ENCODE measurements around the gene CPN2.

CPN2 gene, protein sequence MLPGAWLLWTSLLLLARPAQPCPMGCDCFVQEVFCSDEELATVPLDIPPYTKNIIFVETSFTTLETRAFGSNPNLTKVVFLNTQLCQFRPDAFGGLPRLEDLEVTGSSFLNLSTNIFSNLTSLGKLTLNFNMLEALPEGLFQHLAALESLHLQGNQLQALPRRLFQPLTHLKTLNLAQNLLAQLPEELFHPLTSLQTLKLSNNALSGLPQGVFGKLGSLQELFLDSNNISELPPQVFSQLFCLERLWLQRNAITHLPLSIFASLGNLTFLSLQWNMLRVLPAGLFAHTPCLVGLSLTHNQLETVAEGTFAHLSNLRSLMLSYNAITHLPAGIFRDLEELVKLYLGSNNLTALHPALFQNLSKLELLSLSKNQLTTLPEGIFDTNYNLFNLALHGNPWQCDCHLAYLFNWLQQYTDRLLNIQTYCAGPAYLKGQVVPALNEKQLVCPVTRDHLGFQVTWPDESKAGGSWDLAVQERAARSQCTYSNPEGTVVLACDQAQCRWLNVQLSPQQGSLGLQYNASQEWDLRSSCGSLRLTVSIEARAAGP

DNA sequence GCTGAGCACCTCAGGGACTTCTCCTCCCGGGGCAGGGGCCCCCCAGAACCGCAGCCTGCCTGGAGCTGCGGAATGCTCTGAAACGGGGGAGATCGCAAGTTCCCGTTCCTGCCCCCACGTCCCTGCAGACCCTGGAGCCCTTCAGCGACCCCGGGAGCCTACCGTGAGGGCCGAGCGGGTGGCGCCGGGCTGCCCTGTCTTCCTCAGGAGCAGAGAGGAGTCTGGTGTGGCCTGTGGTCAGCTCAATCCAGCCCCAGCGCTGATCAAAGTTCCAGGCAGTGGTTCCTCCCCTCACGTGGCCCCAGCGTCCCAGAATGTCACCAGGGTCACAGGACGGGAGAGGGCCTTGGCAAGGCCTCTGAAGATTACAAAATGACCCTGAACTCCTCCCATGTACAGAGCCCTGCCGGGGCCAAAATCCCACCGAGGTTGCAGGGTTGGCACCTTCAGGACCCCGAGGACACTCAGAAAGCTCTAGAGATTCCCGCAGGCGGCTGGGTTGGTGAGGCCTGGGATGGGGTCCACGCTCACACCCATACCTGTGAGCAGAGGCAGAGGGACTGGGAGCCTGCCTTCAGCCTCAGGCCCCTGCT lies at the start of gene CPN2:
Gene CPN2, minus strand, starts transcription at position 249 of the 593 bp plus-strand sequence. CDS start 8,626 bp downstream, outside the sequence.
- no peak for DNase-seq (ENCODE audit: low read depth in 2 of 2)

DNA sequence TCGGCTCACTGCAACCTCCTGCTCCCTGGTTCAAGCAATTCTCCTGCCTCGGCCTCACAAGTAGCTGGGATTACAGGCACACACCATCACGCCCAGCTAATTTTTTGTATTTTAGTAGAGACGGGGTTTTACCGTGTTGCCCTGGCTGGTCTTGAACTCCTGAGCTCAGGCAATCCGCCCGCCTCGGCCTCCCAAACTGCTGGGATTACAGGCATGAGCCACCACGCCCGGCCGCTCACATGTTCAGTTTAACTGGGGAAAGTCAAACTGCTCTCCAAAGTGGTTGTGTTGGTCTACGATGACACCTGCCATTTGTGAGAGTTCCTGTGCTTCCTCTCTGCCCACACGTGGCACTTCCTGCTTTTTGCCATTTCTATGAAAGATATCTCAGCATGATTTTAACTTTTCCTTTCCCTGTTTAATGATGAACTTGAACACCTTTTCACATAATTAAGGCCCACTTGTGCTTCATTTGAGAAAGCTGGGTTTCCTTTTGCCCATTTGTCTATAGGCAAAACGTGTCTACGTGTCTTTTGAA lies 48.8 kb upstream of the CPN2 start:
- no peak for DNase-seq (ENCODE audit: low read depth in 2 of 2)

DNA sequence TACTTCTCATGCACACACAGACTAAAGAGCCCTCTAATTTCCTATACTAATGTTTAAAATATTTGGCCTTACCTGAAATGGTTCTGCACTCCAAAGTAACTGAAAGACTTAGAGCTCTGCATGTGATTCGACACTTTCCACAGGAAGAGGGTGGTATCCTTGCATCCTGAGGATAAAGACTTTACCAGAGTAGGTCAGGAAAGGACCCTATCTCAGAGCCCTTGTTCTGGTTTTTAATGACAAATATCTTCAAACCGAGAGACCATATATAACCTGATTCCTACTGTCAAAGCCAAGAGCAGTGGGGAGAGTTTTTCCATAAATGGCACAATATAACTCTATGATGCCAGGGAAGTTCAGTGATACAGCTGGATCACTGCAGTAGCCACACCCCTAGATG lies 48.0 kb upstream of the CPN2 start, which contains the start of gene GP5:
Gene GP5, minus strand, starts transcription at position 101 of the 400 bp plus-strand sequence. CDS start 984 bp downstream, outside the sequence.
- DNase-seq (ENCODE audit: low read depth in 2 of 2): no peak

DNA sequence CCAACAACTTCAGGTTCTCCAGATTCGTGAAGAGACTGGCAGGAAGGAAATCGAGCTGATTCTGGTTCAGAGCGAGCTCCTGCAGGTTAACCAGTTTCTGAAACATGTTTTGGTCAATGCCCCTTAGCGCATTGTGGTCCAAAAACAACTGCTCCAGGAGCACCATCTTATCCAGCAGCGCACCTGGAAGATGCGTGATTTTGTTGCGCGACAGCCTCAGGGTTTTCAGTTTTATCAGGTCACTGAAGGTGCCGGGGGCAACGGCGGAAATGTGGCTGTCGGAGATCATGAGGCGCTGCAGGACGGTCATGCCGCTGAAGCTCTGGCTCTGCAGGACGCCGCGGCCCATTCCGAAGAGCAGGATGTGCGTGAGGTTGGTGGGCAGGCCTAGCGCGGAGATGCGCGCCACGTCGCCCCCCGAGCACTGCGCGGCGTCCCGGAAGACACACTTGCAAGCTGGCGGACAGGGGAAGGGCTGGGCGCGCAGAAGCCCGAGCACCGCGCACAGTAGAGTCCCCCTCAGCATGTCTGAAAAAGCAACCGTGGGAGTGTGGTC lies 46.7 kb upstream of the CPN2 start:
- peak in 1 of 2 donors; percentile 28 for DNase-seq (ENCODE audit: low read depth in 2 of 2)

DNA sequence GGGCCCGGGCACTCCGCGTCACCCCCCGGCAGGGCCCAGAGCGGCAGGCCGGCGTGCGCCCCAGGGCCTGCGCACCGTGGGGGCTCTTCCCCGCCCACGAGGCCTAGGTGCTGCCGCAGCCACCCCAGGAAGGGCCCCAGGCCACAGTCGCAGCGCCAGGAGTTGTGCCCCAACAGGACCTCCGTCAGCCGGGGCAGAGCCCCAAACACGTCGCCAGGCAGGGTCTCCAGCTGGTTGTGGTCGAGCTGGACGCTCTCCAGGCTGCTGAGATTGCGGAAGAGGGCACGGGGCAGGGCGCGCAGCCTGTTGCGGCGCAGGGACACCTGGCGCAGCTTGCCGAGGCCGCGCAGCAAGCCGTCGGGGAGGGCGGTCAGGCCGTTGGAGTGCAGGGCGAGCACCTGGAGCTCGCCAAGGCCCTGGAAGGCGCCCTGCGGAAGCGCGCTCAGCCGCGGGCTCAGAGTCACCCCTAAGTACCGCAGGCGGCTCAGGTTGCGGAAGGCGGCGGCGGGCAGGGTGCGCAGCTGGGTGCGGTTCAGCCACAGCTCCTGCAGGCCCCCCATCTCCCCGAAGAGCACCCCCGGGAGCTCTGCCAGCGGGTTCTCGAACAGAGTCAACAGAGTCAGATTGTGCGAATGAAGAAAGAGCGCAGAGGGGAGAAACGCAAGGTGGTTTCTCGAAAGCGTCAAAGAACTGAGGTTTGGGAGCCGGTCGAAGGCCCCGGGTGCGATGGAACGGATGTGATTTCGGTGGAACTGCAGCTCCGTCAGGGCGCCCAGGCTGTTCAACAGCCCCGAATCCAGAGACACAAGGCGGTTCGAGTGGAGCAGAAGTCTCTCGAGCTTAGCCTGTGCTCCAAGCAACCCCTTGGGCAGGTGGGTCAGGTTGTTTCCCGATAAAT lies 46.0 kb upstream of the CPN2 start:
- DNase-seq (ENCODE audit: low read depth in 2 of 2): peak in 1 of 2 donors; percentile 20

DNA sequence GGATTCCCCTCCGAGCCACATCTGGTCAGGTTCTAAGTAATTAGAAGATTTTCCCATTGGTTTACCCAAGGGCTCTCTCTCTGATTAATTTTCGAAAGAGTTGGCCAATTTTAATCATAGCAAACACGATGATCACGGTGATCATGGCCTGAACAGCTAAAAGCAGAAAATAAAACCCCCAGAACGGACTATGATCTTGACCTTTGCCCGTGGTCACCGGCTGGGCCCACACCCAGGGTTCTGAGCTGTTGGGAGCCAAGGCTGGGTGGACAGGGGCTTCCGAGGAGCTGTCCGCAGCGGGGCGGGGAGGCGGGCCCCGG lies 45.4 kb upstream of the CPN2 start:
- DNase-seq (ENCODE audit: low read depth in 2 of 2): no peak

DNA sequence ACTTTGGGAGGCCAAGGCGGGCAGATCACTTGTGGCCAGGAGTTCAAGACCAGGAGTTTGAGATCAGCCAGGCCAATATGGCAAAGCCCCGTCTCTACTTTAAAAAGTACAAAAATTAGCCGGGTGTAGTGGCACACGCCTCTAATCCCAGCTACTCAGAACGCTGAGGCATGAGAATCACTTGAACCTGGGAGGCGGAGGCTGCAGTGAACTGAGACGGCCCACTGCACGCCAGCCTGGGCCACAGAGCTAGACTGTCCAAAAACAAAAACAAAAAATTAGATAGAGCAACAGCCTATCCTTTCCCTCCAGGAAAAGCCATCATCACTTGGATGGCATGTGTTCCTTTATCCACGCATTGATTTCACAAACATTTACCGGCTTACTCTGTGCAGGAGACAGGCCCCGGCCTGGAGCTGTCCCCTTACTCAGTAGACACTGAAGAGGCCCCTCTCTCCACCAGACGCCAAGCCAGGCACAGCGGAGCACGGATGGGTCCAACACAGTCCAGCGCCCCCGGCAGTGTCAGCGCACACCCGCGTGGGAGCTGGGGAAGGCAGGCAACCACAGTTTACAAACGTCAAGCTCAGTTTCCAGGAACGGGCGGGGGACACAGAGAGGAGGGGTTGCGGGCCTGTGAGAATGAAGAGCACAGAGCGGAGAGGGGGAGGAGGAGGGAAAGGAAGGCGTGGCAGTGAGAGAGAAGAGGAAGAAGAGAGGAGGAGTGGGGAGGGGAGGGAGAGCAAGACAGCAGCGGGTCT lies 44.8 kb upstream of the CPN2 start:
- DNase-seq (ENCODE audit: low read depth in 2 of 2): peak; percentile 30 to 40

DNA sequence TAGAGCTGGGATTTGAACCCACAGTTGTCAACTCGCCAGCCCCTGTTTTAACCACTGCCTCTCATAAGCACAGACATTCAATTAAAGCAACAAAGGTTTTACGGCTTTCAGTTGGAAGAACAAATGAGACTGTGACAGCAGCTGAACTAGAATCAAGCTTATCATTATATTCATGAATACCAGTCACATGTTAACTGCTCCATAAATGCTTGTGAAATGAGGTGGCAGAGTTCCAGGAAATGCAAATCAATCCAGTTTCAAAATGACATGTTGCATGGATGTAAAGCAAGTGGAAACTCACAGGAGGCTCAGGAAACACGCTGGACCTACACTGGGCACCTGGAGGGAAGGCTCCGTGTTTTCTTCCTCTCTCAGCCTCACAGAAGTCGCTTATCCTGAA lies 44.1 kb upstream of the CPN2 start:
- no peak for DNase-seq (ENCODE audit: low read depth in 2 of 2)

DNA sequence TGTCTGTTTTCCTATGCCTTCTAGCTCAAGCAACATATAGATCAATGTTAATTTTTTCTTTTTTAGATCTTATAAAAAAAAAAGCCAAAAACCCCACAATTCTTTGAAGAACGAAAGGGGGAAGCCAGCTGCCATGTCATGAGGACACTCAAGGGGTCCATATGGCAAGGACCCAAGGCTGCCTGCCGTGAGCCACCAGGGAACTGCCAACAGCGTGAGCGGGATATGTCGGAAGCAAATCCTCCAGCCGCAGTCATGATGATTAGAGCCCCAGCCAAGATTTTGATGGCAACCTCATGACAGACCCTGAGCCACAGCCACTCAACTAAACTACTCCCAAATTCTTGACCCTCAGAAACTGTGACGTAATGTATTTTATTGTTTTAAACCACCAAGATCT lies 41.4 kb upstream of the CPN2 start:
- no peak for DNase-seq (ENCODE audit: low read depth in 2 of 2)

DNA sequence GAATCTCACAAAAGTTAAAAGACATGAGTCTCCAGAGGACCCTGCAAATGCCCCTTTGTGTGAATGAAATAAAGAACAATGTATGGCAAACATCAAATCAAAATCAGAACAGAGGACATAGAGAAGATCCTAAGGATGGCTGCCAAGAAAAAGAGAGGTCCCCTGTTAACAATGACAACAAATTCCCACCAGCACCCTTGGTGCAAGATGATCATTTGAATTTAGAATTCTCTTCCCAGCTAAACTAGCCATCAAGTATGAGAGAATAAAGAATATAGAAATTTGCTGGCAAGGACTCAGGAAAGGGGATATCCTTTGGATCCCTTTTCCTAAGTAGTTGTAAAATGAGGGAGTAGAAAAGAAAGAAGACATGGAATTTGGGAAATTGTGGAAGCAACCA lies 39.7 kb upstream of the CPN2 start:
- no peak for DNase-seq (ENCODE audit: low read depth in 2 of 2)

DNA sequence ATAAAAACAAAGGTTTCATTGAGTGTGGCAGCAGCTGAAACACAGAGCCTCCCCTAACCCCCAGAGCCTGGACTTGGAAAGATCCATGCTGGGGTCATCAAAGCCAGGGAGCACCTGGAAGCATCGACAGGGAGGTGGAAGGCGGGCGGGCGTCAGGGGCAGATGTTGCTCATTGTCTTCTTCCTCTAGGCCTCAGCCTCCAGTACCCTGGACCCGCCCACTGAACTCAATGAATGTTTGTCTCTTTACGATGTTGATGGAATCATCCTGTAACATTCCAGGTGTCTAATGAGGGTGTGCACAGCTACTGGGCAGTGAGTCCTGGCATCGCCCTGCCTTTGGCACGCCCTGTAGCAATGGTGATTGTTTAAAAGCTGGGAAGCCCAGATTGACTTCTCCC lies 38.1 kb upstream of the CPN2 start:
- no peak for DNase-seq (ENCODE audit: low read depth in 2 of 2)

DNA sequence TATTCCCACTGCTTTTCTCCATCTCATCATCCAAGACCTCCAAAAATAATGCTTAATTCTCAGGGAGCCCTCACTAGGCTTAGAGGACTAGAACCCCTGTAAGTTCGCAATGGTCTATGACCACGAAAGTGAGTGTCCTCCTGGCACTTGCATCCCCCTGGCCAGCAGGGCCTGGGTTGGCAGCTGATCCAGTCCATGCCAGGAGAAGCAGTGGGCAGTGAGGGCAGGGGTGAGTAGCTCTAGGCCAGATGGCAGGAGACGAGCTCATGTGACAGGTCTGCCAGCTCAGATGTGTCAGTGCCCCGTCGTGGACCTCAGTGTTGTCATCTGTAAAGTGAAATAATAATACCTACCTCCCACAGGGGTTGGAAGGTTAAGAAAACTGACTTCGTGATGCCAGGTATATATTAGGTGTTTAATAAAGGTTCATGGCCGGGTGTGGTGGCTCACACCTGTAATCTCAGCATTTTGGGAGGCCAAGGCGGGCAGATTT lies 36.8 kb upstream of the CPN2 start:
- DNase-seq (ENCODE audit: low read depth in 2 of 2): no peak

DNA sequence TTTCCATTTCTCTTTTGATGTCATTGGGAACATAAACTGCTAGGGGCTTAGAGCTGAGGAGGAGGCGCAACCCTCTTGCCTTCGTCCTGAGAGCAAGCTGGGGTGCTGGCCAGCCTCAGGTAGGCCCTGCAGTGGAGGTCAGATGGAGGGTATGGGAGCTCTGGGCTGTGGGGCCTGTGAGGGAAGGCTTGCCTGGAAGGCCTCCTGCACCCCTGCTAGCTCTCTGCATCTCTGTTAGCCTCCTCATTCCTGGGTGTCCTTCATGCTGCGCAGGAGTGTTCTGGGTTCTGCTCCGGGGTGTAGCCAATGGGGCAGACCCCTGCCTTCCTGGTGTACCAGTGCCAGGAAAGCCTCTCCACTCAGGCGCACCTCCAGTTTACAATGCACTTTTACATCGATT lies 36.1 kb upstream of the CPN2 start:
- no peak for DNase-seq (ENCODE audit: low read depth in 2 of 2)

DNA sequence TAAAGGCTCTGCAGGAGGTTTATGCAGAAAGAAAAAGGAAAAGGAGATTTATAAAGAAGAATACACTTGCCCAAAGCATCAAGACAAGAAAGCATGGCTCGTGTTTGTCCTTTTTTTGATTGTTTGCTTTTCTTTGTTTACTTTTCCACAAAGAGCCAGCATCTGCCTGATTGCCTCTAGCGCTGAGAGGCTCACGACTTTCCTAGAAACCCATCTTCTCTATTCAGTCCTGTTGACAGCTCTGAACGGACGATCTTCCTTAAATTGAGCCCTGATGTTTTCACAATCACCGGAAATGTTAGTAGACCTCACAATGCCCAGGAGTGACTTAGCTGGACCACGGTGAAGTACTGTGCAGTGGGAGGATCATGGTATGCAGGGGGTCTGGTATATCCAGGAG lies 35.5 kb upstream of the CPN2 start:
- no peak for DNase-seq (ENCODE audit: low read depth in 2 of 2)

DNA sequence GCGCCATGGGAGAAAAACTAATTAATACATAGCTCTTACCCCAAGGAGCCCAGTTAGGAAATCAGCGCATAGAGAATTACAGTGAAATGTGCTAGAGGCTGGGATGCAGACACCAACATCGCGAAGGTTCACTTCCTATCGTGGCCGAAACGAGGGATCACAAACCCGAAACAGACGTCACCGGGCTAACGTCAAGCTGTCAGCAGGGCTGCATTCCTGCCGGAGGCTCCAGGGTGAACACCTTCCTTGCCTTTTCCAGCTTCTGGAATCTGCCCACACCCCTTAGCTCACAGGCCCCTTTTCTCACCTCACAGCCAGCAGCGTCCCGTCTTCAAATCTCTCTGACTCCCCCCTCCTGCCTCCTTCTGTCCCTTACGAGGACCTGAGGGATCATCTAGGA lies 34.9 kb upstream of the CPN2 start:
- DNase-seq (ENCODE audit: low read depth in 2 of 2): no peak

DNA sequence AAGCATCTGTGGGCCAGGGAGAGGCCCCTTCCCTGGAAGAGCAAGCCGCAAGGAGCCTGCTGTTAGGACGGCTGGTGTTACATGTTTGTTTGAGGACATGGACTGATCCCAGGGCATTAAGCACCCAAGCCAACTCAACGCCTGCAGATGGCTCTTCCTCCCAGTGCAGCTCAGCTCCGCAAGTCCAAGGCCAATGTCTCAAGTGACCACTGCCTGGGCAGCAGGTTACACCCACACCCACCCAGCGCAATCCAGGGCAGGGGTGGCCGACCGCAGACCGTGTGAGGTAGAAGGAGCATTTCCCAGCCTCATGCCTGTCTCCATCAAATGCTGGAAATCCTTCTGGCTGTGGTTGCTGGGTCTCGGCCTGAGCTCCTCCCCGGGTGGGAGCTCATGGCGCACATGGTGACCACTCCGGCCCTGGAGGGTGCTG lies 33.5 kb upstream of the CPN2 start:
- DNase-seq (ENCODE audit: low read depth in 2 of 2): no peak

DNA sequence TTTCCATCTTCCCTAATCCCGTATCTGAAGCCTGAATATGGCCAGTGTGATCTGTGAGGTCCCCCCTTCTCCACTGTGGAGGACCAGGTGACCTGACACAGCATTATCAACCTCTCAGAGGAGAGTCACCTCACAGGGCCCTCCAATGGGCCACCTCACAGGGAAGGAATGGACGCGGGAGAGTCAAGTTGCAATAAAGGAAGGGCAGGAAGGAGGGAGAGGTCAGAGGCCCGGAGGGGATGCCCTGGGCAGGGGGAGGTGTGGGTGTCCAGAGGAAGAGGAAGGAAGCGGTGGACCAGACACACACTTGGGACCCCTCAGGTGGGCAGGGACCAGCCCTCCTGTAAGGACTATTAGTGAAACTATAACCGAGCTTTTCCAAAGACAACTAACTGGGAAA lies 33.0 kb upstream of the CPN2 start:
- DNase-seq (ENCODE audit: low read depth in 2 of 2): no peak

DNA sequence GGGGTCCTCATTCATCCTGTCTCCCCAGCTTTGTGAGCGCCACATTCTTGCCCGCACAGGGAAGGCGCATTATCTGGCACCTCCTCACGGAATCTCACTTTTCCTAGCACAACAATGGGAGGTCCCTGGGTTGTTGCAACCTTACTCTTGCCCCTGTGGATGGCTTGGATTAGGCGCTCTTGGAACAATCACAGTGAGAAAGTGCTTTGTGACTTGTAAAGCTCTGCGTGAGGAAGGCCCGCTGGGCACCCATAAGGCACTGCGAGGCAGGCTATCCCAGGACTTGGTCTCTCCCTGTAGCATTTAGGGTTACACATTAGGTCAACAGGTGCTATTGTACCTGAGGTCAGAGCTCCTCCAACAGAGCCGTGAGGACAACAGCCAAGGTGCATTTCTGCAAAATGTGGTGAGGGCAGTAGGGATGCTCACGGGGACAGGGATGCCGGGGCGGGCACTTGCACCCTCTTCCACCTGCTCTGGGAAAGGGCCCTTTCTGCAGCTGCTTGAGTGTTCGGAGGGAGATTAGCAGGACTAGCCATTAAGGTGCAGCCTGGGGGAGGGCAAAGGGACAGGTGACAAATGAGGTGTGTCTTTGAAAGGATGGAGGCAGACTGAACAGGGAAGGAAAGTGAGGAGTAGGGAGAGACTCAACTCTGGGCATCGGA lies 32.3 kb upstream of the CPN2 start:
- no peak for DNase-seq (ENCODE audit: low read depth in 2 of 2)

DNA sequence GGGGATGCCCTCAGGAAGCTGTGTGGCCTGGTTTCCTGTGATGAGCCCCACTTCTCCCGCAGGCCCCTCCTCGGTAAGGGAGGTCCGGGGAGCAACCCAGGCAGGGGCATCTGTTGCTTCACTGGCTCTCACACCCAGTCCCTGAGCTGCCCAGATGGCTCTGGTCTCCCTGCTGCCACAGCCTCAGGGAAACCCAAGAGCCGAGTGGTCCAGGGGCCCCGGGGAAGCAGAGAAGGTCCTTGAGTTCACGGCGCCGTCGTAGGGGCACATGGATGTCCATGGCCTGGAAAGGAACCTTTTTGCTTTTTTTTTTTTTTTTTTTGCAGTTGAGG lies 31.7 kb upstream of the CPN2 start:
- no peak for DNase-seq (ENCODE audit: low read depth in 2 of 2)

DNA sequence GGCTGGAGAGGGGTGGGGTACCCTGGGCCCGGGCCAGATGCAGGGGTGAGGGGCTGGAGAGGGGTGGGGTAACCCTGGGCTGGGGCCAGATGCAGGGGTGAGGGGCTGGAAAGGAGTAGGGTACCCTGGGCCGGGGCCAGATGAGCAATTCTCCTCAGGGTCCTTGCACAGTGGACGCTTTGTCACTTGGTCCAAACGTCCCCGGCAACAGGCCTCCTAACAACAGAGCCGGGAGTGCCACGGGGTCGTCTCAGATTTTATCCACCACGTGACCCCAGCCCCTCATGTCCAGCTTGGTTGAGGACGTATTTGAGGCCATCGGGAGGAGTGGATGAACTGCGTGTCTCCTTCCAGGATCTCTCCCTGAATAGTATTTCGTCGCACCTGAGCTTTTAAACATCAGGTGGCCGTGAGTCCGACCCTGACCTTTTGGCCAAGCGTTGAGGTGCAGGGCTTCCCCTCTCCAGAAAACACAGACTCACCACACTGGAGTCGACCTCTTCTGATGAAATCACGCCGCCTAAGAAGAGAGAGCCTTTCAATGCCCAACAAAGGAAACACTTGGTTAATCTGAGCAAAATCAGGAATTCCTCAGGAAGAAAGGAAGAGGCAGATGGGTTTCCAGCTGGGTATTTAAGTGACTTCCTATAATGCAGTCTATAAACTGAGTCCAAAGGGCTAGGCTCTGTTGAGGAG lies 31.2 kb upstream of the CPN2 start:
- DNase-seq (ENCODE audit: low read depth in 2 of 2): no peak
